D721Med (cell line): ENCODE measurements around the gene LDB3.

Experiments used
- DNase-seq: peaks from one replicate; pipeline ENCODE4 v3.0.0; 2011; ENCODE audit warnings: low spot score; ENCODE audit not compliant: insufficient read length
- FAIRE-seq: peaks from 2 replicates; lab custom pipeline; 2011; peaks lifted over from hg19 to GRCh38; lab: Jason Lieb, UNC
- TF ChIP-seq, protein P1 (sequence below): IDR thresholded peaks from 2 replicates; pipeline ENCODE4 v1.5.1; 2012; ENCODE audit warnings: mild to moderate bottlenecking, control low read depth; ENCODE audit not compliant: insufficient read depth; ENCODE audit errors: missing control alignments

Gene LDB3

DNA sequence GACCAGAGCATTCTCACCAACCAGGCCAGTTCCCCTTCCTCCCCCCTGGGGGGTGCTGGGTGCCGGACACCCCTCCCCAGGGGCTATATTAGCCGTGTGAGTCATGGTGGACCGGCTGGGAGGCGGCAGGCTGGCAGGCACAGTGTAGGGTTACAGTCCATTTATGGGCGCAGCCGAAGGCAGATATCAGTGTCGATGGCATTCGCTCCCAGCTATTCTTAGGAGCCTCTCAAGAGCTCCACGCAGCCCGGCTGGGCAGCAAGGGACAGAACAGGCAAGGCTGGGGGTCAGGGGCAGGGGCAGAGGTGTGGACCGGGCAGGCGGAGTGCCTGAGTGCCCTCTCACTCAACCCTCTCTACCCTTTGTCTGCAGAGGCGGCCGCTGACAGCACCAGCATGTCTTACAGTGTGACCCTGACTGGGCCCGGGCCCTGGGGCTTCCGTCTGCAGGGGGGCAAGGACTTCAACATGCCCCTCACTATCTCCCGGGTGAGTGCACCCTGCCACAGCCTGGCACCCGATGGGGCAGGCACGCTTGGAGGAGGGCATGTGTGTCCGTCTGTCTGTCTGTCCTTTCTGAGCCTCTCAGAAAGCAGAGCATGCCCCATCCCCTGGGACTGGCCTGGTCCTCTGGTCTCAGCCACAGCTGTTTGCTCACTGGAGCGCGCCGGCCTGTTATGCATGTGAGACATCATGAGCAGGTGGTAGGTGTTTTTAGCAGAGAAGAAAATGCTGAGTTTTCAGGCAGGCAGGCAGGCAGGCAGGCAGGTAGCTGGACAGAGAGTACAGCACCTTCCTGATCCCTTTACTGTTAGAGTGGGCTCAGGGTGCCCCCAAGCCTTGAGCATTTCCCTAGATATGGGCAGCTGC, at the start of gene LDB3:
LDB3 (plus strand) TSS at position 215 of the 869 bp plus-strand sequence; CDS start at position 396, 181 bp downstream.
- DNase-seq (no peak), FAIRE-seq (no peak)
- TF ChIP-seq, protein P1, sequence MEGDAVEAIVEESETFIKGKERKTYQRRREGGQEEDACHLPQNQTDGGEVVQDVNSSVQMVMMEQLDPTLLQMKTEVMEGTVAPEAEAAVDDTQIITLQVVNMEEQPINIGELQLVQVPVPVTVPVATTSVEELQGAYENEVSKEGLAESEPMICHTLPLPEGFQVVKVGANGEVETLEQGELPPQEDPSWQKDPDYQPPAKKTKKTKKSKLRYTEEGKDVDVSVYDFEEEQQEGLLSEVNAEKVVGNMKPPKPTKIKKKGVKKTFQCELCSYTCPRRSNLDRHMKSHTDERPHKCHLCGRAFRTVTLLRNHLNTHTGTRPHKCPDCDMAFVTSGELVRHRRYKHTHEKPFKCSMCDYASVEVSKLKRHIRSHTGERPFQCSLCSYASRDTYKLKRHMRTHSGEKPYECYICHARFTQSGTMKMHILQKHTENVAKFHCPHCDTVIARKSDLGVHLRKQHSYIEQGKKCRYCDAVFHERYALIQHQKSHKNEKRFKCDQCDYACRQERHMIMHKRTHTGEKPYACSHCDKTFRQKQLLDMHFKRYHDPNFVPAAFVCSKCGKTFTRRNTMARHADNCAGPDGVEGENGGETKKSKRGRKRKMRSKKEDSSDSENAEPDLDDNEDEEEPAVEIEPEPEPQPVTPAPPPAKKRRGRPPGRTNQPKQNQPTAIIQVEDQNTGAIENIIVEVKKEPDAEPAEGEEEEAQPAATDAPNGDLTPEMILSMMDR, result no peak

- no peak for DNase-seq
- no peak for FAIRE-seq
- TF ChIP-seq, protein P1, result no peak
These were observed 40.0 kb upstream of the LDB3 start for GRCh38 chr10:86628311-86628710.

DNA sequence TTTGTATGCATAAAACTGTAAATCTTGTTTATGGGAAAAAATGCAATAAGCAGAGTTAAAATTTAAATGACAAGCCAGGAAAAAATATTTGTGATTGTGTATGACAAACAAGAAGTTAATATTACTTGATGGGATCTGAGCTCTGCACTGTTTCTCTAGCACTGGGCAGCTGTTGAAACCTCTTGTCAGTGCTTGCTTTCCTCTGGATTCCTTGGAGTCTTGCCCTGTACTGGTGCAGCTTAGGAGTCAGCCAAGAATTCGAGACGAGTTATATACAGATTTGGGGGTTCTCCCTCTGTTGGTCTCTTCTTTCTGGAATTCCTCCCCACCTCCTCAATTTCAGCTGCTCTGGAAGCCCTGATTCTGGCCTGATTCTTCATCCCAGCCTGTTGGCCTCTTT, 38.2 kb upstream of the LDB3 start:
- no peak for DNase-seq
- no peak for FAIRE-seq
- TF ChIP-seq, protein P1, result no peak

GRCh38 chr10:86632009-86632800, 36.1 kb upstream of the LDB3 start:
- TF ChIP-seq, protein P1, result no peak
- no peak for FAIRE-seq
- no peak for DNase-seq

DNA sequence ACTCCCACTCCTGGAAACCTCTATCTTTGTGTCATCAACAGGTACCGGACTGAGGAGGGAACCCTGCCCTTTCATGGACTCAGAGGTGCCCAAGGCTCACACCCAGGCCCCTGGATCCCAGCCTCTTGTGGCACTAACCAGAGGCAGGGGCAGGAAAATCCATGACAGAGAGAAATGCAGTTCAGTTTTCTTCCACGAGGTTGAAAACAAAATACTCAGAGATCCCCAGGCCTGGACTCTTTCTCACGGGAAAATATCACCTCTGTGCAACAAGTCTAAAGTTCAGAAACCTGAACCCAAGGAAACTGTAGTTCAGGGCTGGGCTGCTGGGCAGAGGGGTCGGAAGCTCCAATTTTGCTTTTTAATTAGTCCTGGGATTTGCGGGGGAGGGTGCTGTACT, 35.4 kb upstream of the LDB3 start:
- FAIRE-seq (no peak), DNase-seq (no peak)
- TF ChIP-seq, protein P1, result no peak

GRCh38 chr10:86635402-86635801, 32.9 kb upstream of the LDB3 start:
- TF ChIP-seq, protein P1, result no peak
- no peak for FAIRE-seq
- no peak for DNase-seq
